GM21528 (cell line): ENCODE measurements around the gene SERAC1.

Source experiments
- ATAC-seq: cut with Tn5 transposase; IDR thresholded peaks from one replicate; pipeline ENCODE4 v1.9.1; 2021; ENCODE audit warnings: mild to moderate bottlenecking, moderate library complexity; ENCODE audit not compliant: unreplicated experiment, low FRiP score

Gene SERAC1

GRCh38 chr6:158131926-158132325 lies 36.1 kb downstream of the SERAC1 start:
- ATAC-seq: no peak

- no peak for ATAC-seq
Observed at GRCh38 chr6:158125271-158125670, 42.8 kb downstream of the SERAC1 start.

- ATAC-seq: no peak
Observed at GRCh38 chr6:158124288-158124687, 43.8 kb downstream of the SERAC1 start.

GRCh38 chr6:158122048-158122447 lies 46.0 kb downstream of the SERAC1 start:
- ATAC-seq: no peak

- no peak for ATAC-seq
Observed at GRCh38 chr6:158121335-158121734, 46.7 kb downstream of the SERAC1 start.

GRCh38 chr6:158118886-158119285 lies 49.2 kb downstream of the SERAC1 start:
- ATAC-seq: no peak

- no peak for ATAC-seq
Observed at GRCh38 chr6:158115508-158115907, 52.6 kb downstream of the SERAC1 start.

- ATAC-seq: no peak
Observed at GRCh38 chr6:158115102-158115501, 53.0 kb downstream of the SERAC1 start.

GRCh38 chr6:158113802-158114201 lies 54.3 kb downstream of the SERAC1 start:
- no peak for ATAC-seq

GRCh38 chr6:158111987-158112386 lies 56.1 kb downstream of the SERAC1 start:
- ATAC-seq: no peak

- no peak for ATAC-seq
Observed at GRCh38 chr6:158110986-158111385, 57.1 kb downstream of the SERAC1 start.

- ATAC-seq: no peak
Observed at GRCh38 chr6:158109748-158110147, 58.3 kb downstream of the SERAC1 start.

- ATAC-seq: no peak
Observed at GRCh38 chr6:158104696-158105095, 63.4 kb downstream of the SERAC1 start.

GRCh38 chr6:158103228-158103627 lies 64.8 kb downstream of the SERAC1 start:
- ATAC-seq: no peak

- no peak for ATAC-seq
Observed at GRCh38 chr6:158095671-158096070, 72.4 kb downstream of the SERAC1 start.

GRCh38 chr6:158095031-158095430 lies 73.0 kb downstream of the SERAC1 start:
- no peak for ATAC-seq

GRCh38 chr6:158092806-158093205 lies 75.3 kb downstream of the SERAC1 start:
- ATAC-seq: no peak

- ATAC-seq: no peak
Observed at GRCh38 chr6:158087224-158087867, 80.7 kb downstream of the SERAC1 start.

GRCh38 chr6:158086504-158087223 lies 81.4 kb downstream of the SERAC1 start:
- ATAC-seq: no peak

GRCh38 chr6:158086054-158086503 lies 82.0 kb downstream of the SERAC1 start:
- ATAC-seq: no peak

- ATAC-seq: no peak
Observed at GRCh38 chr6:158085261-158086053, 82.6 kb downstream of the SERAC1 start.
